Activated CD8-positive, alpha-beta T cell treated with anti-CD3 and anti-CD28 coated beads for 36 hours (primary cell): ENCODE measurements around the gene GRK7. TPM values are rescaled to one million over a fixed set of nuclear protein-coding genes. Genes with fewer than 3 reads are reported as not detected.

Experiments used
- ATAC-seq: fragments of 200-7000 bp; cut with Tn5 transposase; one replicate; pipeline ENCODE4 v1.10.0; 2021; ENCODE audit warnings: mild to moderate bottlenecking, moderate library complexity
- CTCF ChIA-PET: fragments of 350-600 bp; sonication (Branson Sonifier 250); formaldehyde crosslinking; loops from one replicate; lab custom pipeline; 2021; ENCODE audit warnings: antibody characterized with exemption; lab: Charles Lee
- POLR2A ChIA-PET: fragments of 350-600 bp; sonication (Branson Sonifier 250); formaldehyde crosslinking; loops from one replicate; lab custom pipeline; 2021; ENCODE audit warnings: antibody characterized with exemption; lab: Charles Lee
- DNase-seq: peaks from one replicate; pipeline ENCODE4 v3.0.0-alpha.2; 2020
- H3K27ac Mint-ChIP-seq: one replicate; pipeline ENCODE4 v1.8.0; 2021; ENCODE audit warnings: mild to moderate bottlenecking, mixed read lengths
- H3K27me3 Mint-ChIP-seq: one replicate; pipeline ENCODE4 v1.8.0; 2021; ENCODE audit warnings: mixed read lengths
- H3K36me3 Mint-ChIP-seq: one replicate; pipeline ENCODE4 v1.8.0; 2021; ENCODE audit warnings: low read depth, mixed read lengths
- H3K4me1 Mint-ChIP-seq: one replicate; pipeline ENCODE4 v1.8.0; 2021; ENCODE audit warnings: low read depth, mixed read lengths
- H3K4me3 Mint-ChIP-seq: one replicate; pipeline ENCODE4 v1.8.0; 2021; ENCODE audit warnings: mild to moderate bottlenecking, moderate library complexity, mixed read lengths
- H3K9me3 Mint-ChIP-seq: one replicate; pipeline ENCODE4 v1.8.0; 2021; ENCODE audit warnings: mixed read lengths
- intact Hi-C: fragments of 100-400 bp; cut with micrococcal nuclease; formaldehyde crosslinking; loops from one replicate; pipeline ENCODE4 v1.10.0; 2022
- total RNA-seq, 2 experiments: library from RNA; stranded (reverse); gene quantifications; one replicate each; pipeline ENCODE4 v1.2.3, GENCODE V29; 2021
- TF ChIP-seq, protein P1 (sequence below): fragments of 200-600 bp; IDR thresholded peaks from one replicate; pipeline ENCODE4 v1.8.0; 2022; ENCODE audit warnings: antibody characterized with exemption, mild to moderate bottlenecking

Gene GRK7
- total RNA-seq, 2 experiments from 2014 or later: 0.07 to 0.09 TPM

GRCh38 chr3:141796081-141796888, 33.1 kb downstream of the GRK7 start:
- Mint-ChIP-seq H3K4me1 (peaks cover 51% of the 10 kb centered on the region), H3K36me3 (no peaks in the 10 kb centered on the region), H3K27ac (peak overlapping the region; percentile 99), H3K27me3 (no peaks in the 10 kb centered on the region), H3K4me3 (peak overlapping the region; percentile 85), H3K9me3 (no peaks in the 10 kb centered on the region)
- TF ChIP-seq, protein P1, sequence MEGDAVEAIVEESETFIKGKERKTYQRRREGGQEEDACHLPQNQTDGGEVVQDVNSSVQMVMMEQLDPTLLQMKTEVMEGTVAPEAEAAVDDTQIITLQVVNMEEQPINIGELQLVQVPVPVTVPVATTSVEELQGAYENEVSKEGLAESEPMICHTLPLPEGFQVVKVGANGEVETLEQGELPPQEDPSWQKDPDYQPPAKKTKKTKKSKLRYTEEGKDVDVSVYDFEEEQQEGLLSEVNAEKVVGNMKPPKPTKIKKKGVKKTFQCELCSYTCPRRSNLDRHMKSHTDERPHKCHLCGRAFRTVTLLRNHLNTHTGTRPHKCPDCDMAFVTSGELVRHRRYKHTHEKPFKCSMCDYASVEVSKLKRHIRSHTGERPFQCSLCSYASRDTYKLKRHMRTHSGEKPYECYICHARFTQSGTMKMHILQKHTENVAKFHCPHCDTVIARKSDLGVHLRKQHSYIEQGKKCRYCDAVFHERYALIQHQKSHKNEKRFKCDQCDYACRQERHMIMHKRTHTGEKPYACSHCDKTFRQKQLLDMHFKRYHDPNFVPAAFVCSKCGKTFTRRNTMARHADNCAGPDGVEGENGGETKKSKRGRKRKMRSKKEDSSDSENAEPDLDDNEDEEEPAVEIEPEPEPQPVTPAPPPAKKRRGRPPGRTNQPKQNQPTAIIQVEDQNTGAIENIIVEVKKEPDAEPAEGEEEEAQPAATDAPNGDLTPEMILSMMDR: no peak
- ChIA-PET POLR2A (interaction anchor here (0.6 to 3.6 kb wide), 19 partner anchors 9 to 288 kb away, joined by 3 to 19 read pairs (median 3); partner anchors contain the start of genes ATP1B3 and RNF7), CTCF (interaction anchor here (1.4 to 2.7 kb wide), 4 partner anchors 9 to 436 kb away, joined by 5 to 15 read pairs (median 8); partner anchors contain the start of gene RNF7)
- ATAC-seq (peak; percentile 80), DNase-seq (peak; percentile 94)
- intact Hi-C loops: loop anchor here (1.0 to 5.0 kb wide), 2 partner anchors 57 to 81 kb away; partner anchors contain the start of gene ATP1B3

DNA sequence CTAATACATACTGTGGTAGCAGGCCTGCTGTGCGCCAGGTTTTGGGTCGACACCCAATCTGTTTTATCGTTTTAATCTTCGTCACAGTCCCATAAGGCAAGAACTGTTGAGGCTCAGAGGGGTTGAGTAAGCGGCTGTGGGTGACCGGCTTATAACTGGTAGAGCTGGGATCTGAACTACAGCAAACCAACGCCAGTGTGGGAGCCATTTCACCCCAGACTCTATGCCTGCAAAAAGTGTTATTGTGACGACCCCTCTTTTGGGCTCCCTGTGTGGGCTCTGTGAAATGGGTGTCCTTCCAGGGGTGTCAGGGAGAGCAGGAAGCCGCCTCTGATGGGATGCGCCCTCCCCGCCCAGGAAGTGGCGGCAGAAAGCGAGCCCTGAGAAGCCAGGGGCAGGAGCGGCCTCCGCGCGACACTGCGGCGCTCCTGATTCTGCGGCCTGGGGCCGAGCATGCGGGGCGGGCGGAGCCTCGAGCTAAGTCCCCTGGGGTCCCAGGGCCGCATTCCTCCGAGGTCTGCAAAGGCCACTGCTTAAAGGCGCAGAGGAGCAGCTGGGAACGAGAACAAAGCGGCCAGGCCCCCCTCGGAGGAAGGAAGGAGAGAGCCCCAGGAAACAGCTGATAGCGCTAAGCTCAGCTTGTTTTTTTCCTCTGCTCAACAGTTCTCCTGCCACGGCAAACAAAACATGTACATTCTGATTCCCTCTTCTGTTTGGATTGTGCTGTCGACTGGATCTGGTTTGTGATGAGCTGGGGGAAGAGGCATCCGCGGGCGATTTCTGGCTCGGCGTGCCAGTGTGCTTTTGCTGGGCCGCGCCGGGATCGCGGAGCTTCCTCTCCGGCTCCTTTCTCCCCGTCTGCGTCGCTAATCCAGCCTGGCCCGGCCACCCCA, 33.9 kb downstream of the GRK7 start:
- ChIA-PET POLR2A (interaction anchor here (0.7 to 3.6 kb wide), 18 partner anchors 10 to 116 kb away, joined by 3 to 19 read pairs (median 3); partner anchors contain the start of genes ATP1B3 and RNF7), CTCF (interaction anchor here (0.8 to 2.7 kb wide), 11 partner anchors 8 to 485 kb away, joined by 3 to 15 read pairs (median 3); partner anchors contain the start of gene RNF7)
- Mint-ChIP-seq H3K4me3 (peak overlapping the region; percentile 85), H3K9me3 (no peaks in the 10 kb centered on the region), H3K27me3 (no peaks in the 10 kb centered on the region), H3K4me1 (peaks cover 51% of the 10 kb centered on the region), H3K36me3 (no peaks in the 10 kb centered on the region), H3K27ac (peak overlapping the region; percentile 99)
- DNase-seq (no peak), ATAC-seq (peak; percentile 57)
- intact Hi-C loops: loop anchor here (1.0 to 5.0 kb wide), 2 partner anchors 58 to 80 kb away; partner anchors contain the start of gene ATP1B3
- TF ChIP-seq, protein P1: no peak

- intact Hi-C loops: loop anchor here (5.0 kb wide), 1 partner anchor 79 kb away; the partner anchor contains the start of gene ATP1B3
- peaks cover 51% of the 10 kb centered on the region for H3K4me1 Mint-ChIP-seq
Measured at GRCh38 chr3:141797819-141798447, 34.7 kb downstream of the GRK7 start.

DNA sequence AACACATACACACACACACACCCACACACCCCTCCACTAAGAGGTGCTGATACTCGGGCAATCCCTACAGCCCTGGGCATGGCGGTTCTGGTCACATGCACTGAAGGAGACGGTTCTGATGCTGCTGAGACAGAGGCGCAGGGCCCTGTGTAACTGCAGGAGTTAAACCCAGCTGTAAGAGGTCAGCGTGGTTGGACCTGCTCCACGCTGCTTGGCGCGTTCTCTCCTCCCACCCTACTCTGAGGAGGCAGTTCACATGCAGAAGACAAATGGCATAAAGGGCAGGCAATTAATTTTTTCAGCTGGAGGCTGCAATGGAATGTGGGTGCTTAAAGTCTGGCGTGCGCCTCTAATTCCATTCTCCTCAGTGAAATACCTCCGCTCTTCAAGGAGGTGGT, 35.2 kb downstream of the GRK7 start:
- CTCF ChIA-PET: interaction anchor here (1.3 to 2.4 kb wide), 2 partner anchors 13 to 77 kb away, joined by 3 to 11 read pairs; no protein-coding TSS in a partner anchor
- Mint-ChIP-seq H3K27me3 (no peaks in the 10 kb centered on the region), H3K9me3 (no peaks in the 10 kb centered on the region), H3K27ac (peak overlapping the region; percentile 99), H3K4me3 (peak overlapping the region; percentile 85), H3K4me1 (peaks cover 51% of the 10 kb centered on the region), H3K36me3 (no peaks in the 10 kb centered on the region)
- ATAC-seq (no peak), DNase-seq (peak; percentile 25)
- intact Hi-C loops: loop anchor here (5.0 kb wide), 1 partner anchor 79 kb away; the partner anchor contains the start of gene ATP1B3
- TF ChIP-seq, protein P1: no peak
- POLR2A ChIA-PET: interaction anchor here (0.6 to 3.6 kb wide), 4 partner anchors 53 to 310 kb away, joined by 3 to 19 read pairs (median 8); partner anchors contain the start of genes ATP1B3 and RNF7

More at GRCh38 chr3:141797819-141798447, 34.7 kb downstream of the GRK7 start:
- TF ChIP-seq, protein P1: no peak
- Mint-ChIP-seq H3K9me3 (no peaks in the 10 kb centered on the region), H3K4me3 (peak overlapping the region; percentile 85), H3K27ac (peak overlapping the region; percentile 99), H3K36me3 (no peaks in the 10 kb centered on the region), H3K27me3 (no peaks in the 10 kb centered on the region)
- ChIA-PET CTCF (interaction anchor here (0.8 to 2.7 kb wide), 9 partner anchors 7 to 486 kb away, joined by 3 to 15 read pairs (median 3); partner anchors contain the start of gene RNF7), POLR2A (interaction anchor here (0.8 to 3.6 kb wide), 13 partner anchors 11 to 115 kb away, joined by 3 to 19 read pairs (median 5); partner anchors contain the start of genes ATP1B3 and RNF7)
- ATAC-seq (no peak), DNase-seq (peak; percentile 24)
